Parathyroid adenoma (tissue), 2 donors: Measurements from ENCODE around the gene SHQ1.
A peak's percentile ranks its signal among the peaks of the same experiment; 100 is the strongest.
"Not testable (repeated sequence)": the region's sequence is repeated elsewhere in the genome, so short reads cannot be mapped to it uniquely, and the experiment has no call there.

Experiments
- H2AFZ ChIP-seq: fragments of 300-600 bp; sonication (generic); one replicate; pipeline ENCODE4 v1.7.0; 2017; ENCODE audit warnings: antibody characterized with exemption, mild to moderate bottlenecking
- H3K27ac ChIP-seq: fragments of 300-600 bp; sonication (generic); one replicate; pipeline ENCODE4 v1.7.0; 2017
- H3K27me3 ChIP-seq: fragments of 300-600 bp; sonication (generic); one replicate; pipeline ENCODE4 v1.7.0; 2017; ENCODE audit warnings: low read length; ENCODE audit not compliant: control insufficient read depth, insufficient read depth
- H3K36me3 ChIP-seq: fragments of 300-600 bp; sonication (generic); one replicate; pipeline ENCODE4 v1.7.0; 2017; ENCODE audit warnings: low read length; ENCODE audit not compliant: control insufficient read depth, insufficient read depth
- H3K4me1 ChIP-seq: fragments of 300-600 bp; sonication (generic); one replicate; pipeline ENCODE4 v1.7.0; 2017; ENCODE audit warnings: control low read depth
- H3K4me2 ChIP-seq: fragments of 300-600 bp; sonication (generic); one replicate; pipeline ENCODE4 v1.7.0; 2017; ENCODE audit warnings: low read length
- H3K4me3 ChIP-seq: fragments of 300-600 bp; sonication (generic); one replicate; pipeline ENCODE4 v1.7.0; 2017; ENCODE audit warnings: low read depth, low read length
- H3K79me2 ChIP-seq: fragments of 300-600 bp; sonication (generic); one replicate; pipeline ENCODE4 v1.7.0; 2017; ENCODE audit warnings: control low read depth
- H3K9ac ChIP-seq: fragments of 300-600 bp; sonication (generic); one replicate; pipeline ENCODE4 v1.7.0; 2017; ENCODE audit warnings: mild to moderate bottlenecking
- H3K9me3 ChIP-seq: fragments of 300-600 bp; sonication (generic); one replicate; pipeline ENCODE4 v1.7.0; 2017; ENCODE audit warnings: low read length; ENCODE audit not compliant: control insufficient read depth
- CTCF ChIP-seq: fragments of 300-600 bp; sonication (generic); IDR thresholded peaks from one replicate; pipeline ENCODE4 v1.7.0; 2017; ENCODE audit warnings: antibody characterized with exemption, mild to moderate bottlenecking
- donor health status: primary hyperparathyroidism.

SHQ1 gene

GRCh38 chr3:72745146-72745999, 102.9 kb downstream of the SHQ1 start:
- no peaks in the 10 kb centered on the region for H3K36me3 ChIP-seq
- H3K4me2 ChIP-seq: no peak overlapping the region
- no peak overlapping the region for H3K9ac ChIP-seq
- TF ChIP-seq CTCF: no peak
- no peaks in the 10 kb centered on the region for H3K4me1 ChIP-seq
- H3K4me3 ChIP-seq: no peak overlapping the region
- no peak overlapping the region for H3K27ac ChIP-seq
- no peaks in the 10 kb centered on the region for H3K27me3 ChIP-seq
- no peaks in the 10 kb centered on the region for H3K9me3 ChIP-seq
- H2AFZ ChIP-seq: no peak overlapping the region
- no peaks in the 10 kb centered on the region for H3K79me2 ChIP-seq

- TF ChIP-seq CTCF: no peak
- no peaks in the 10 kb centered on the region for H3K79me2 ChIP-seq
- no peaks in the 10 kb centered on the region for H3K4me1 ChIP-seq
- H2AFZ ChIP-seq: no peak overlapping the region
- no peaks in the 10 kb centered on the region for H3K9me3 ChIP-seq
- no peak overlapping the region for H3K27ac ChIP-seq
- H3K36me3 ChIP-seq: no peaks in the 10 kb centered on the region
- H3K27me3 ChIP-seq: no peaks in the 10 kb centered on the region
- H3K4me3 ChIP-seq: no peak overlapping the region
- H3K9ac ChIP-seq: no peak overlapping the region
- H3K4me2 ChIP-seq: no peak overlapping the region
Measured at GRCh38 chr3:72744330-72744729, 103.9 kb downstream of the SHQ1 start.

GRCh38 chr3:72739531-72740466, 108.4 kb downstream of the SHQ1 start:
- no peak for TF ChIP-seq CTCF
- Histone ChIP-seq H3K27ac (no peak overlapping the region), H3K4me1 (peaks cover 4% of the 10 kb centered on the region), H3K27me3 (no peaks in the 10 kb centered on the region), H2AFZ (peak overlapping the region; percentile 88), H3K4me2 (no peak overlapping the region), H3K36me3 (no peaks in the 10 kb centered on the region), H3K9me3 (no peaks in the 10 kb centered on the region), H3K79me2 (no peaks in the 10 kb centered on the region), H3K4me3 (no peak overlapping the region), H3K9ac (no peak overlapping the region)

- no peaks in the 10 kb centered on the region for H3K36me3 ChIP-seq
- H3K4me2 ChIP-seq: peak overlapping the region; percentile 74
- no peak overlapping the region for H3K27ac ChIP-seq
- H2AFZ ChIP-seq: peak overlapping the region; percentile 88
- H3K79me2 ChIP-seq: no peaks in the 10 kb centered on the region
- peak overlapping the region; percentile 47 for H3K4me3 ChIP-seq
- no peaks in the 10 kb centered on the region for H3K27me3 ChIP-seq
- H3K9ac ChIP-seq: no peak overlapping the region
- no peaks in the 10 kb centered on the region for H3K9me3 ChIP-seq
- H3K4me1 ChIP-seq: peaks cover 4% of the 10 kb centered on the region
- no peak for TF ChIP-seq CTCF
Measured at GRCh38 chr3:72738752-72739530, 109.3 kb downstream of the SHQ1 start.

- not testable (repeated sequence) for H3K9ac ChIP-seq, H3K27me3 ChIP-seq, H3K27ac ChIP-seq, H3K36me3 ChIP-seq, H3K79me2 ChIP-seq, H3K4me1 ChIP-seq, H3K4me3 ChIP-seq, H3K4me2 ChIP-seq, H3K9me3 ChIP-seq, H2AFZ ChIP-seq
Measured at GRCh38 chr3:72735072-72735471, 113.2 kb downstream of the SHQ1 start.
